Activated CD8-positive, alpha-beta T cell treated with anti-CD3 and anti-CD28 coated beads, Interleukin-2, amount 10 ng/mL, durations not matched to agents 7 days and 5 days (primary cell): ENCODE results near the gene SDC4. TPM values are rescaled to one million over a fixed set of nuclear protein-coding genes. Genes with fewer than 3 reads are reported as not detected.

ENCODE experiments used
- ATAC-seq: fragments of 150-1000 bp; cut with Tn5 transposase; one replicate; pipeline ENCODE4 v1.10.0; 2021; ENCODE audit warnings: moderate library complexity
- CTCF ChIA-PET: fragments of 350-600 bp; sonication (Branson Sonifier 250); formaldehyde crosslinking; loops from one replicate; lab custom pipeline; 2021; ENCODE audit warnings: antibody characterized with exemption; lab: Charles Lee
- POLR2A ChIA-PET: fragments of 350-600 bp; sonication (Branson Sonifier 250); formaldehyde crosslinking; loops from one replicate; lab custom pipeline; 2021; ENCODE audit warnings: antibody characterized with exemption; lab: Charles Lee
- DNase-seq: peaks from one replicate; pipeline ENCODE4 v3.0.0-alpha.2; 2020
- H3K27ac Mint-ChIP-seq: one replicate; pipeline ENCODE4 v1.8.0; 2021; ENCODE audit warnings: mild to moderate bottlenecking, mixed read lengths
- H3K27me3 Mint-ChIP-seq: one replicate; pipeline ENCODE4 v1.8.0; 2021; ENCODE audit warnings: low read depth, mixed read lengths
- H3K36me3 Mint-ChIP-seq: one replicate; pipeline ENCODE4 v1.8.0; 2021; ENCODE audit warnings: low read depth, mixed read lengths
- H3K4me1 Mint-ChIP-seq: one replicate; pipeline ENCODE4 v1.8.0; 2021; ENCODE audit warnings: low read depth, mixed read lengths
- H3K4me3 Mint-ChIP-seq: one replicate; pipeline ENCODE4 v1.8.0; 2021; ENCODE audit warnings: mild to moderate bottlenecking, mixed read lengths
- H3K9me3 Mint-ChIP-seq: one replicate; pipeline ENCODE4 v1.8.0; 2022; ENCODE audit warnings: mixed read lengths; ENCODE audit not compliant: insufficient read depth
- total RNA-seq, 2 experiments: library from RNA; stranded (reverse); gene quantifications; one replicate each; pipeline ENCODE4 v1.2.3, GENCODE V29; 2021

SDC4 gene
- total RNA-seq, 2 experiments from 2014 or later, result 6.6 to 6.7 TPM

DNA sequence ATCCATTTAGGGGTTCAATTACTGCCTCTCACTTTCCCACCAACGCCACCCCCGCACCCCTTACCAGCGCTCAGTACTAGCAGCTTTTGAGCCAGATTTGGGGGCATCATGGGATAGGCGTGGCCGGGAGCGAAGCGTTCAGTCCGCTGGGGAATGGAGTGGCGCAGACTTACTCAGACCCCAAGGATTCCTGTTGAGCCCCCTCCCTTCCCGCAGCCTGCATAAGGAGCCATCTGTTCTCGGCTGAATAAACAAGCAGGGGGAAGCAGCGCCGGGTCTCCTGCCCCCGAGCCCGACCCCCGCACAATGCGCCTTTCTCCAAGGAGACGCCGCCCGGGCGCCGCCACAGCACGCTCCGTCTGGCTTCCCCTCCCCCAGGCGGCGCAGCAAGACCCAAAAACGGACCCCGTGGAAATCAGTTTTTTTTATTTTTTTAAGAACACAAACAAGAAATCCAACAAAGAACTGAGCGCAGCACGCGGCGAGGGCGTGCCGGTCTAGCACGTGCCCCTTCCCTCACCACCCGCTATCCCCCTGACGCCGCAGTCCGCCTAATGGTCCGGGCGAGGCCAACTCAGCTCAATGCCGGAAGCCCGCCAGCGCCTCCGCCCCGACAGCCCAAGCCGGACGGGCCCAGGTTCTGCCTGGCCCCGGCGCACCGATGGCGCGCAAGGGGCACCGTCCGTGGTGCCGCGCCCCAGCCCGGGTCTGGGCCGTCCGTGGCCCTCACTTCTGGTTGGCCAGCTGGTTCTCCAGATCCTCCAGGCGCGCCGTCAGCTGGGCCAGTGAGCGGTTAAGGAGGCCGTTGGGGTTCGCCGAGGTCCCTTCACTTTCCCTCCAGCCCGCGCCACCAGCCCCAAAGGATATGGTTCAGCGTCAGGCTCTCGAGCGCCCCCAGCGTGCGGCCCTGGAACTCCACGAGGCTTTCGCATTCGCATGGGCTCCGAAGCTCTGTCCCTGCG is 54.9 kb downstream of the SDC4 start:
- H3K36me3 Mint-ChIP-seq, result no peaks in the 10 kb centered on the region
- ATAC-seq, result peak; percentile 88
- H3K4me3 Mint-ChIP-seq, result peak overlapping the region; percentile 65
- ChIA-PET POLR2A (interaction anchor here (0.9 to 1.1 kb wide), 2 partner anchors 70 to 78 kb away, joined by 3 to 5 read pairs; partner anchors contain the start of gene SYS1), CTCF (interaction anchor here (0.7 to 6.1 kb wide), 69 partner anchors 8 to 996 kb away, joined by 3 to 131 read pairs (median 5); partner anchors contain the start of genes KCNS1, MATN4, SDC4 and SYS1)
- peaks cover 11% of the 10 kb centered on the region for H3K4me1 Mint-ChIP-seq
- no peaks in the 10 kb centered on the region for H3K9me3 Mint-ChIP-seq
- H3K27me3 Mint-ChIP-seq, result peaks cover 29% of the 10 kb centered on the region
- peak; percentile 87 for DNase-seq
- no peak overlapping the region for H3K27ac Mint-ChIP-seq

- ATAC-seq (no peak), DNase-seq (no peak)
- ChIA-PET POLR2A (no interaction called here), CTCF (interaction anchor here (0.7 to 6.1 kb wide), 18 partner anchors 8 to 479 kb away, joined by 3 to 131 read pairs (median 16); partner anchors contain the start of gene KCNS1)
- peaks cover 11% of the 10 kb centered on the region for H3K4me1 Mint-ChIP-seq
- H3K36me3 Mint-ChIP-seq, result no peaks in the 10 kb centered on the region
- H3K27ac Mint-ChIP-seq, result no peak overlapping the region
- no peak overlapping the region for H3K4me3 Mint-ChIP-seq
- no peaks in the 10 kb centered on the region for H3K9me3 Mint-ChIP-seq
- H3K27me3 Mint-ChIP-seq, result peaks cover 36% of the 10 kb centered on the region
Measured at GRCh38 chr20:45292343-45292742, 55.9 kb downstream of the SDC4 start.

- Mint-ChIP-seq H3K36me3 (no peaks in the 10 kb centered on the region), H3K27me3 (peaks cover 37% of the 10 kb centered on the region), H3K27ac (no peak overlapping the region), H3K4me3 (no peak overlapping the region), H3K4me1 (peaks cover 11% of the 10 kb centered on the region), H3K9me3 (no peaks in the 10 kb centered on the region)
- ChIA-PET CTCF (interaction anchor here (0.8 to 6.1 kb wide), 22 partner anchors 9 to 480 kb away, joined by 3 to 131 read pairs (median 6); partner anchors contain the start of genes DBNDD2 and KCNS1), POLR2A (no interaction called here)
- ATAC-seq (no peak), DNase-seq (no peak)
Measured at GRCh38 chr20:45291526-45291925, 56.7 kb downstream of the SDC4 start.

DNA sequence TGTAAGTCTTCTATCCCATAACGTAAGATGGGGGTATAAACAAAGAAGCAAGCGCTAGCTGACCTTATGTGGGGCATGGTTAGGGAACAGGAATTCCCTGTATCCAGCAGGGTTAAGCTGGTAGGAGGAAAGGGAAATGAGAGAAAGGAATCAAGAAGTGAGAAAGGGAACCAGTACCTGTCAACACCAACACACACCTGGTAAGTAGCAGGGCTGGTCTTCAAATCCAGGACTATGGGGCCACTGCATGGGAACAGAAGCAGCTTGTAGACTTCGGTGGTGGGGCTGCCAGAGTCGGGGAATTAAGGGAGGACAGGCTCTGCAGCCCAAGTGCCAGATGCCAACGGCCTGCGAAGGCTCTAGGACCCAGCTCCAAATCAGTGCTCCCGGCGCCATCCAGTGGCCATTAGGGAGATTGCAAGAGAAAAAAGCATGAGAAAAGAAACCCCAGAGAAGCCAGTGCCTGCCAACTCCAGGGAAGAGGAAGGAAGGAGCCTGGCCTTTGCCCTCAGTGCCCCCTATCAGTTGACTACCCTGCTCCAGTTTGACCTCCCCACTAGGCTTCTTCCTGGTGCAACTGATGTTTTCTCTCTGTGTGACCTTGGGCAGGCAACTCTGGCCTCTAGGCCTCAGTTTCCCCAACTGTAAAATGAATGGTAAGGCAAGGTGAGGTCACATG is 57.4 kb downstream of the SDC4 start:
- Mint-ChIP-seq H3K9me3 (no peaks in the 10 kb centered on the region), H3K4me1 (peaks cover 7% of the 10 kb centered on the region), H3K27ac (no peak overlapping the region), H3K27me3 (peaks cover 37% of the 10 kb centered on the region), H3K4me3 (no peak overlapping the region), H3K36me3 (no peaks in the 10 kb centered on the region)
- CTCF ChIA-PET, result interaction anchor here (0.6 to 6.1 kb wide), 38 partner anchors 8 to 480 kb away, joined by 3 to 131 read pairs (median 4); partner anchors contain the start of genes DBNDD2 and KCNS1
- POLR2A ChIA-PET, result interaction anchor here (0.8 kb wide), 1 partner anchor 10 kb away, joined by 3 read pairs; no protein-coding TSS in a partner anchor
- DNase-seq (peak; percentile 79), ATAC-seq (peak; percentile 51)

- POLR2A ChIA-PET, result interaction anchor here (0.5 to 0.8 kb wide), 2 partner anchors 11 to 128 kb away, joined by 3 read pairs; no protein-coding TSS in a partner anchor
- CTCF ChIA-PET, result interaction anchor here (0.6 to 6.1 kb wide), 37 partner anchors 7 to 481 kb away, joined by 3 to 131 read pairs (median 4); partner anchors contain the start of genes DBNDD2 and KCNS1
- no peak overlapping the region for H3K4me3 Mint-ChIP-seq
Measured at GRCh38 chr20:45289942-45290676, 58.1 kb downstream of the SDC4 start.

DNA sequence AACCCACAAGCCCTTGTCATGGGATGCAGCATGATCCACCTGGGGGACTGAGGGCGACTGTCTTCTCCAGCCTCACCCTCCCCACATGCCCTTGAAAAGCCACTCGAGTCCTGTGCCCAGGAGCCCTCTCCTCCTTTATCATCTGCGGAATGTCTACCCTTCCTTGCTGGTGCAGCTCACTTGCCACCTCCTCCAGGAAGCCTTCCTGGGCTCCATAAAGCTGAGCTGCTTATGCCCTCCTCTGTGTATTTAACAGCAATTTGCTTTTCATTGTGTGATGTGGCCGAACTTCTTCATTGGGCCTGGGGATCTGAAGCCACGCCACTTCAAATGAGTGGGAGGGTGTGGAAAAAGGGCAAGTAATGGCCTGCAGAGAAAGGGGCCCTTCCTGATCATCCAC is 59.4 kb downstream of the SDC4 start:
- CTCF ChIA-PET, result interaction anchor here (0.7 to 1.1 kb wide), 3 partner anchors 14 to 482 kb away, joined by 3 to 4 read pairs (median 4); no protein-coding TSS in a partner anchor
- Mint-ChIP-seq H3K36me3 (no peaks in the 10 kb centered on the region), H3K4me3 (no peak overlapping the region), H3K9me3 (no peaks in the 10 kb centered on the region), H3K27ac (no peak overlapping the region), H3K27me3 (peaks cover 28% of the 10 kb centered on the region), H3K4me1 (peaks cover 4% of the 10 kb centered on the region)
- DNase-seq (no peak), ATAC-seq (no peak)
- POLR2A ChIA-PET, result no interaction called here

More at GRCh38 chr20:45289942-45290676, 58.1 kb downstream of the SDC4 start:
- H3K9me3 Mint-ChIP-seq, result no peaks in the 10 kb centered on the region
- H3K36me3 Mint-ChIP-seq, result no peaks in the 10 kb centered on the region
- DNase-seq (no peak), ATAC-seq (no peak)
- H3K4me1 Mint-ChIP-seq, result peaks cover 7% of the 10 kb centered on the region
- H3K27me3 Mint-ChIP-seq, result peaks cover 37% of the 10 kb centered on the region
- no peak overlapping the region for H3K27ac Mint-ChIP-seq

GRCh38 chr20:45288376-45288775 is 59.8 kb downstream of the SDC4 start:
- H3K27me3 Mint-ChIP-seq, result peaks cover 26% of the 10 kb centered on the region
- no peaks in the 10 kb centered on the region for H3K9me3 Mint-ChIP-seq
- H3K36me3 Mint-ChIP-seq, result no peaks in the 10 kb centered on the region
- ATAC-seq, result no peak
- DNase-seq, result no peak
- ChIA-PET CTCF (interaction anchor here (0.7 to 1.5 kb wide), 4 partner anchors 15 to 483 kb away, joined by 3 to 4 read pairs (median 4); no protein-coding TSS in a partner anchor), POLR2A (no interaction called here)
- H3K4me1 Mint-ChIP-seq, result peaks cover 2% of the 10 kb centered on the region
- no peak overlapping the region for H3K27ac Mint-ChIP-seq
- H3K4me3 Mint-ChIP-seq, result no peak overlapping the region

GRCh38 chr20:45283551-45284057 is 64.6 kb downstream of the SDC4 start:
- Mint-ChIP-seq H3K27ac (no peak overlapping the region), H3K4me3 (no peak overlapping the region), H3K36me3 (no peaks in the 10 kb centered on the region), H3K4me1 (no peaks in the 10 kb centered on the region), H3K9me3 (no peaks in the 10 kb centered on the region), H3K27me3 (peaks cover 26% of the 10 kb centered on the region)
- POLR2A ChIA-PET, result no interaction called here
- CTCF ChIA-PET, result interaction anchor here (1.9 to 3.1 kb wide), 2 partner anchors 7 to 10 kb away, joined by 5 to 21 read pairs; no protein-coding TSS in a partner anchor
- DNase-seq, result no peak
- ATAC-seq, result no peak

DNA sequence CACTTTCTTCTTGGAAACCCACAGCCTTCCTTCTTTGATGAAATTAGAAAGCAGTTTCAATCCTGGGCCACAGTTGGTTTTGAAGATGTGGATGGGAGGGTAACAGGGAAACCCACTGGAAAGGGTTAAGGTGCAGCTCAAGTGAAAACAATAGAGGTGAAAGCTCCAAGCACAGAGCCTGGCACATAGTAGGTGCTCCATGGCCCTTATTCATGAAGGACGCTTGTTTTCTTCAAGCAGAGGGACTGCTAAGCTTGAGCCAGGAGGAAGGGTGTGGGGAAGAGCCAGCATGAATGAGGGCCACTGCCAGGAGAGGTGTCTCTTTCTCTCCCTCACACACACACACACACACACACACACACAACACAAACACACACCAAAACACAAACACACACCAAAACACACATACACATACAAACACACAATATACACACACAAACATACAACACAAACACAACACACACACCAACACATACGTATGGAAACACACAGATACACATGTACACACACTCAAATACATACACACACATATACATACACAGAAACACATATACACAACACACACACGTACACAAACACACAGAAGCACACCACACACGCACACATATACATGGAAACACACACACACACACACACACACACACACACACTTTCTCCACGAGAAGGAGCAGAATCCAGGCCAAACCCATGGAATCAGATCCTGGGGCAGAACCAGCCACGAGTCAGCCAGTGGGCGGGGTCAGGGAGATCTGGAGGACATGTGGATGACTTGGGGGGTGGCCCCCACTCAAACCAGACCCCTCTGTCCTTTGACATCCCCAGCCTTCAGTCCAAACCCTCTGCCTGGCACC is 65.3 kb downstream of the SDC4 start:
- peaks cover 25% of the 10 kb centered on the region for H3K27me3 Mint-ChIP-seq
- DNase-seq (no peak), ATAC-seq (no peak)
- H3K4me3 Mint-ChIP-seq, result no peak overlapping the region
- H3K36me3 Mint-ChIP-seq, result no peaks in the 10 kb centered on the region
- POLR2A ChIA-PET, result no interaction called here
- H3K4me1 Mint-ChIP-seq, result no peaks in the 10 kb centered on the region
- H3K27ac Mint-ChIP-seq, result no peak overlapping the region
- H3K9me3 Mint-ChIP-seq, result no peaks in the 10 kb centered on the region
- CTCF ChIA-PET, result interaction anchor here (1.5 to 3.1 kb wide), 3 partner anchors 8 to 11 kb away, joined by 5 to 21 read pairs (median 8); no protein-coding TSS in a partner anchor

GRCh38 chr20:45279992-45280391 is 68.2 kb downstream of the SDC4 start:
- DNase-seq (no peak), ATAC-seq (no peak)
- Mint-ChIP-seq H3K27me3 (peaks cover 27% of the 10 kb centered on the region), H3K27ac (no peak overlapping the region), H3K4me1 (no peaks in the 10 kb centered on the region), H3K9me3 (no peaks in the 10 kb centered on the region), H3K36me3 (no peaks in the 10 kb centered on the region), H3K4me3 (no peak overlapping the region)
- ChIA-PET POLR2A (no interaction called here), CTCF (interaction anchor here (0.9 to 4.3 kb wide), 2 partner anchors 11 to 14 kb away, joined by 3 to 17 read pairs; no protein-coding TSS in a partner anchor)
